ENCODE results near the gene TFE3.

The TFE3 gene, protein sequence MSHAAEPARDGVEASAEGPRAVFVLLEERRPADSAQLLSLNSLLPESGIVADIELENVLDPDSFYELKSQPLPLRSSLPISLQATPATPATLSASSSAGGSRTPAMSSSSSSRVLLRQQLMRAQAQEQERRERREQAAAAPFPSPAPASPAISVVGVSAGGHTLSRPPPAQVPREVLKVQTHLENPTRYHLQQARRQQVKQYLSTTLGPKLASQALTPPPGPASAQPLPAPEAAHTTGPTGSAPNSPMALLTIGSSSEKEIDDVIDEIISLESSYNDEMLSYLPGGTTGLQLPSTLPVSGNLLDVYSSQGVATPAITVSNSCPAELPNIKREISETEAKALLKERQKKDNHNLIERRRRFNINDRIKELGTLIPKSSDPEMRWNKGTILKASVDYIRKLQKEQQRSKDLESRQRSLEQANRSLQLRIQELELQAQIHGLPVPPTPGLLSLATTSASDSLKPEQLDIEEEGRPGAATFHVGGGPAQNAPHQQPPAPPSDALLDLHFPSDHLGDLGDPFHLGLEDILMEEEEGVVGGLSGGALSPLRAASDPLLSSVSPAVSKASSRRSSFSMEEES

DNA sequence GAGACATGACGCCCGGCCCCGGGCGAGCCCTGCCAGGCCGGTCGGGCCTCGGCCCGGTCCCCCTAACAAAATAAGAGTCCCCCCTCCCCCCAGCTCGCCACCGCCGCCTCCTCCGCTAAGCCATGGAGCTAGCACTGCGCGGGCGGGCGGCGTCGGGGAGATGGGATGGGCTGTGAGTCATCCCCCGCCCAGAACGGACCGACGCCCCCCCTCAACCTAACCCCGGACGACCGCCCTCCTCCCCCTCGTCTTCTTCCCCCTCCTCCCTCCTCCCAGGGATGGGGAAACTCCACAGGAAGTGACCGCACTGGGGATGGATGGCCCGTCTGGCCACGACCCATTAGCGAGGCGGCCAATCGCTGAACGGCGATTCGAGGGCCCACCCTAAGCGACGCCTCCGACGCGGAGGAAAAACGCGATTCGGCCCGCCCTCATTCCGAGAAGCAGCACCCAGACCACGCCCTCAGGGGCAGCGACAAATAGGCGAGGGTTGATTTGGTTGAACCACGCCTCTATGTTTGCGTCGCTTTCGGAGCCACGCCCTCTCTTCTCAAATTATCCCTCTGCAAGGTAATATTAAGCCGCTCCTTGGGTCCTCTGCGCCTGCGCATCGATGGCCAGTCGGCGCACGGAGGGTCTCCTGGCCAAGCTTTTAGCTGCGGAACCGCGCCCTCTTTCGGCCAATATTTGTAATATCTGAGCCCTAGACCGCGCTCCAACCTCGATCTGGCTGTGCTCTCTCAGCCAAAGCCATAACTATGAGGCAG, at the start of gene TFE3:
TFE3 (minus strand) TSS at position 138 of the 767 bp plus-strand sequence; CDS start at position 7, 131 bp downstream.
- DNase-seq: peak; percentile 95

DNA sequence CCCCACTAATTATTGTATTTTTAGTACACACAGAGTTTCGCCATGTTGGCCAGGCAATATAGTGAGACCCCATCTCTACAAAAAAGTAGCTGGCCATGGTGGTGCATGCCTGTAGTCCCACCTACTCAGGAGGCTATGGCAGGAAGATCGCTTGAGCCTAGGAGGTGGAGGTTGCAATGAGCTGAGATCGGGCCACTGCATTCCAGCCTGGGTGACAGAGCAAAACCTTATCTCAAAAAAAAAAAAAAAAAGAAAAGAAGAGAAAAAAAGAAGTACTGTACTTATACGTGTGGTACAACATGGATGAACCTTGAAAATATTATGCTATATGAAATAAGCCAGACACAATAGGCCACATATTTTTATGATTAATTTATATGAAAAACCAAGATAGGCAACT, 46.4 kb upstream of the TFE3 start:
- no peak for DNase-seq

GRCh38 chrX:49082271-49082871, 39.2 kb upstream of the TFE3 start:
- DNase-seq: no peak

DNA sequence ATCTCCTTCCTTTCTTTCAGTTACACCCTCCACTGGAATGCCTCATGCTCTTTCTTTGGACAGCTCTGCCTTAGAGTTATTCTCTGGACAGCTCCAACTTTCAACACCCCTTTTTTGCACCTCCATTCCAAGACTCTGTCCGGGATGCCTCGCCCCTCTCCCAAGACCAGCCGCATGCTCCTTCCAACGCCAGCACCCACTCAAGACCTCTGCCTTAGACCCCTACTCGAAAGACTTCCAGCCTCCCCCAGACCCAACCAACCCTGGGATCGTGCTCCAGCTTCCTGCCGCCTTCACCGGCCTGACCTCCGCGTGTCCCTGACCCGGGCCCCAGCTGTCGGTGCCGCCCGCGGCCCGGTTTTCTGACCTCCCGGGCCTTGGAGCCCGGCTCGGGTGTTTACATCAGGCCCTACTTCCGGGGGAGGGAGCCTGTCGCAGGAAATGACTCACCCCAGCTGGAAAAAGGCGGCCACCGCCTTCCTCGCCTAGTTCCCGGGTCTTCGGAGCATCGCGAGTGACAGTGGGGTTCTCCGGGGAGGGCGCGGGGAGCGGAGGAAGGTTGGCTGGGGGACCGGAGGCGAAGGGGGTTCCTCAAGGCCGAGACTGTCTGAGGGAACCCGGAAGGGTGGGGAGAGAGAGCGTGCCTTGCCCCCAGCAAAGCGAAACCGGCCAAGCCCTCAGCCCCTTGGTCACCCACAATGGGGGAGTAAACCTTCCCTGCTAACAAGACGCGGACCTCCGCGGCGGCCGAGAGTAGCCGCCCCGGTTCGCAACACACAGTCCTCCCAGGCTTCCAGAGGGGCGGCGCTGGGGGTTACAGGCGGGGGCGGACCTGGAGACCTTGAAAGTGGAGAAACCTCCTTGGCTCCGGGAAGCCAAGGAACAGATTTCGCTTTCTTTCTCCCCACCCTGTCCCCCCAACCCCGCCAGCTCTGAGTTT, 36.6 kb upstream of the TFE3 start, which contains the start of gene WDR45:
WDR45 (minus strand) TSS at position 399 of the 940 bp plus-strand sequence. CDS start 1,792 bp downstream, outside the sequence.
- DNase-seq: no peak

GRCh38 chrX:49077941-49078340, 34.8 kb upstream of the TFE3 start:
- no peak for DNase-seq

- DNase-seq: no peak
Observed at GRCh38 chrX:49075347-49075746, 32.2 kb upstream of the TFE3 start.

DNA sequence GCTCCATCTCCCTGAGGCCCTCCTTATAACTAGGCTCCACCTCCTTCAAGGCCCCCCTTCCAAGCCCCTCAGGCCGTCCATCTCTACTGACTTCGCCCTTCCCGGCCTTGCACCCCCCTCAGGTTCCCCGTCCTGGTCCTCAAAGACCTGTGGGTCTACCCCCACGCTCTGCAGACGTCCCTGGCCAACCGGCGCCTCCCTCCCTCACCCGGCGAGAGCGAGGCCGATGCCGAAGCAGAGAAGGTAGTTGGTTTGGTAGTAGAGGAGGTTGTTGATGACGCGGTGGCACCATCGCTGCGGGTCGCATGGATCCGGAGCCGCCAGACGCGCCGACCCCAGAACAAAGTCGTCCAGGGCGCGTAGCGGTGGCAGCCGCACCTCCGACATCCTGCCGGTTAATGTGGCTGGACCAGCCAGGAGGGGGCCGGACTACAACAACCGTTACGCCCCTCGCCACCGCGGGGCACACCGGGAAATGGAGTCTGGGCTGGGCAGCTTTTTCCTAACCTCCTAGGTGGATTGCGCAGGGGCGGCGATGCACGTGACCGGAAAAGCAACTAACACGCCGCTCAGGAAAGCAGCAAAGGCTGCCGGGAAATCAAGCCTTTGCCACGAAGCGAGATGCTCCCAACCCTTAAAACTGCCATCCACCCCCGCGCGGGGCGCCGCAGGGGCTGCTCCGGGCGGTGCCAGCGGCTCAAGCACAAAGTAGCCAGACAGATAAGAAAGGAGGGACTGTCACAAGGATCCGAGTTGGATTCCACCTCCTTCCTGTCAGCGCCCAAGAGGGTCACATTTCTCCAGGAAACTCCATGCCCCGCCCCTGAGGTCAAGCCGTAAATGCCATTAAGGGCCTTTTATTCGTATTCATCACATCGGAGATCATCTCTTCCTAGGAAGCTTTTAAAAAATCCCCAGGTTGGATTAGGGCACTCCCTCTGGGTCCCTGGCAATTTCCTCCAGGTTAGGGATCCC, 30.7 kb upstream of the TFE3 start, which contains the start of gene PRAF2:
PRAF2 (minus strand) TSS at position 402 of the 975 bp plus-strand sequence; CDS start at position 387, 15 bp downstream.
- DNase-seq: peak; percentile 64

DNA sequence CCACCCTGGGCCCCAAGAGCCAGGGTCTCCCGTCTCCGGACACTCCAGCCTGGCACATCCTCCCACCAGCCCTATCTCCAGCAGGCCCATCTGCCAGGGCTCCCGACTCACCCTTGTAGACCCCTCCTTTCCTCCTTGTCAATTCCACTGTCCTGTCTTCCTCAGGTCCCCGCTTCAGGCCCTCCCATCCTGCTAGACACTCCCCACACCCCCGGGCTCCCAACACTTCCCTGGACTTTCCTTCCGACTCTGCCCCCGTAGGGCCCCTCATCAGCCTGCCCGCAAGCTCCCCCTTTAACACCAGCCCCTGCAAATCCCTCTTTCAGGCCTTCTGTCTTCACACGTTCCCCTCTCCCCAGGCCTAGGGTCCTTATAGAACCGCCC, 29.5 kb upstream of the TFE3 start:
- no peak for DNase-seq

DNA sequence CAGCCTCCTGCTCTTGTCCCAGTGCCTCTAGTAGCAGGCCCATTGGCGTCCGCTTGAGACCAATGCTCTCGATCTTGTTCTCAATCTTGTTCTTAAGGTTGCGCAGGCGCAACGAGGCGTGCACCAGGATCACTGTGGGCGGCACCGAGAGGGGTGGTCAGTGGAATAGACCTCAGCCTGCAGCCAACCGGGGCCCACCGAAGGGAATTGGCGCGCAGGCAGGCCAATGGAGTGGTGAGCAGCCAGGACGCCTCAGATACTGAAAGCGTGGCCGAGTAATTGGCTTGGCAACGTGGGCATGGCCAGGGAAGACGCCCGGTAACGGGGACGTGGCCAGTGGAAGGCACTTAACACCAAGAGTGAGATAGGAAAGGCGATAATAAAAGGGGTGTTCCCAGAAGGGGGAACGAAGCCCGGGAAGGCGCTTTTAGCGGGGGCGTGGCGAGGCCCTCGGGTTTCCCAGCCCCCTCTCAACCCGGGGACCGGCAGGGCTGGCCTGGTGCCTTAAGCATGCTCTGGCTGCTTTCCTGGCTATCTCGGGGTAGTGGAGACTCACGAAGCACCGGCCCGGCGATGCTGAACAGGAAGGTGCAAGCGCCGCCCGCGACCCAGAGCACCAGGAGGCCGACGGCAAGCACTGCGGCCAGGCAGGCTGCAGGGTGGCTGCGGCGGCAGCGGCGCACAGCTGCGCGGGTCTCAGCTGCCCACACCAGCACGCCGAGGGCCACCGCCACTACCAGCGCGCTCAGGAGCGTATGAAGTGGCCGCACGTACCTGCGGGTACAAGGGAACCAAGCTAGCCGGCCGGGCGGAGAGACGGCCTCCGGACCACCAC, 28.9 kb upstream of the TFE3 start:
- DNase-seq: no peak

GRCh38 chrX:49070988-49071387, 27.8 kb upstream of the TFE3 start:
- DNase-seq: no peak

DNA sequence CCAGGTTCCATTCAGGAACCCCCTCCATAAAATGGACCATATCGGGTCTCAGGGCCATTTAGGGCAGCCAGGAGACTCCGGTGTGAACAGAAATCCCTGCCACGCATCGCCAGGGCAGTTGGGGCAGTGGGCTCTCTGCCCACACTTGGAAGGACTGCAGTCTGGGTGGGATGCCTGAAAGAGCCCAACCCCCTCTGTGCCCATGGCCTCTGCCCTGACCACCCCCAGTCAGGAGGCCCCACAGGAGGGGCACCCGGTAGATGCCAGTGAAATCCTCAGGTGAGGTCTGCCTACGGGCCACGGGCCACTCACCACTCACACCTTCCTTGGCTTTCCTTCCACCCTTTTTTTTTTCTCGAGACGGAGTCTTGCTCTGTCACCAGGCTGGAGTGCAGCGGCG, 25.9 kb upstream of the TFE3 start:
- DNase-seq: no peak

DNA sequence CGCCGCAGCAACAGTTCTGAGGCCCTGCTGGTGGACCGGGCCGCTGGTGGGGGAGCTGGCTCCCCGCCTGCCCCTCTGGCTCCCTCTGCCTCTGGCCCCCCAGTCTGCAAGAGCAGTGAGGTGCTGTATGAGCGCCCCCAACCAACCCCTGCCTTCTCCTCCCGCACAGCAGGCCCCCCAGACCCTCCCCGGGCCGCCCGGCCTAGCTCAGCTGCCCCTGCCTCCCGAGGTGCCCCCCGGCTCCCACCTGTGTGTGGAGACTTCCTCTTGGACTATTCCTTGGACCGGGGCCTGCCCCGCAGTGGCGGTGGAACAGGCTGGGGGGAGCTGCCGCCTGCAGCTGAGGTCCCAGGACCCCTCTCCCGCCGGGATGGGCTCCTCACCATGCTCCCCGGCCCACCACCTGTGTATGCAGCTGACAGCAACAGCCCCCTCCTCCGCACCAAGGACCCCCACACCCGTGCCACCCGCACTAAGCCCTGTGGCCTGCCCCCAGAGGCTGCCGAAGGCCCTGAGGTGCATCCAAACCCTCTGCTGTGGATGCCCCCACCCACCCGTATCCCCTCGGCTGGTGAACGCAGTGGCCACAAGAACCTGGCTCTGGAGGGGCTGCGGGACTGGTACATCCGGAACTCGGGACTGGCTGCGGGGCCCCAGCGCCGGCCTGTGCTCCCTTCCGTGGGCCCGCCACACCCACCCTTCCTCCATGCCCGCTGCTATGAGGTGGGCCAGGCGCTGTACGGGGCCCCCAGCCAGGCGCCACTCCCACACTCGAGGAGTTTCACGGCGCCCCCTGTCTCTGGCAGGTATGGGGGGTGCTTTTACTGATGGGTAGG, 24.3 kb upstream of the TFE3 start:
- DNase-seq: no peak

DNA sequence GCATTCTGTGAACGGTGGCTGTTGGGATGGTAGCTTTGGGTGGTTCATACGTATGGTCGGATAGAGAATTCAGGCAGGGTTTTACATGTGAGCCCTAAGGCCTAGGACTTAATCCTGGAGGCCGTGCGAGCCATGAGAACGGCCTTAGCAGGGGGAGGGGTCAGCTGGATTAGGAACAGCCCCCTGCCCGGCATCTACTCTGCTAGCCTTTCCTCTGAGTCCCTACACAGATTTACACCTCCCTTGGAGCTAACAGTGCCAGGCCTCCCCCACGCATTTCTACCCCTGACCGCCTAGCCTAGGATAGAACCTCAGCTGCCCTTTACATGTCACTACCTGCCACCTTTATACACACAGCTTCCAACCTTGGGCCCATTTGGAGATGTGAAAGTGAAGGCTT, 23.5 kb upstream of the TFE3 start:
- no peak for DNase-seq

GRCh38 chrX:49066278-49066677, 23.1 kb upstream of the TFE3 start:
- no peak for DNase-seq

GRCh38 chrX:49064735-49065134, 21.6 kb upstream of the TFE3 start:
- no peak for DNase-seq

DNA sequence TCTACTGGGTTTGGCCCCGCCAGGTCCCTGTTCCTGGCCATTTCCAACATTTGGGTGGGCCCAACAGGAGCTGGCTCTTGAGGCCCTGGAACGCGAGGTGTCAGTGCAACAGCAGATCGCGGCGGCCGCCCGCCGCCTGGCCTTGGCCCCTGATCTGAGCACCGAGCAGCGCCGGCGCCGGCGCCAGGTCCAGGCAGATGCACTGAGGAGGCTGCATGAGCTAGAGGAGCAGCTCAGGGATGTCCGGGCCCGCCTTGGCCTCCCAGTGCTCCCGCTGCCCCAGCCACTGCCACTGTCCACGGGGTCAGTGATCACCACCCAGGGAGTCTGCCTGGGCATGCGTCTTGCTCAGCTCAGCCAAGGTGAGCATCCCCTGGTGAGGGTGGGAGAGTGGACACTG, 21.1 kb upstream of the TFE3 start:
- no peak for DNase-seq

DNA sequence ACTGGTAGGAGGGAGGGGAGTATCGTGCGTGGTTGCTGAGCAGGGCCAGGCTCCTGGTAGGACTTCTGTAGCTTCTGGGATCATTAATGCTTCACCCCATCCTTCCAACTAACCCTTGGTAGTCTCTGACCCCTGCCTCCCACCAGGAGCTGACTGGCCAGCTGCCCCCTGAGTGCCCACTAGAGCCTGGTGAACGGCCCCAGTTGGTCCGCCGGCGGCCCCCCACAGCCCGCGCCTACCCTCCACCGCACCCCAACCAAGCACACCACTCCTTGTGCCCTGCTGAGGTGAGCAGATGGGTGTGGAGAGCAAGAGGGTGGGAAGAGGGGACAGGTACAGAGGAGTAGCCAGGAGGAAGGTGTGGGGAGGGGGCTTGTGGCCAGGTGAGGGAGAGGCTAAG, 20.6 kb upstream of the TFE3 start:
- no peak for DNase-seq

GRCh38 chrX:49061916-49062315, 18.8 kb upstream of the TFE3 start:
- DNase-seq: no peak

GRCh38 chrX:49061490-49061889, 18.3 kb upstream of the TFE3 start:
- DNase-seq: no peak
